OCI-LY7 (cell line): ENCODE data around the gene TTC39A. TPM values are rescaled to one million over a fixed set of nuclear protein-coding genes. Genes with fewer than 3 reads are reported as not detected.

Experiments used
- BruUV-seq: library from RNA; stranded (reverse); fragments of 400-500 nt; replicated peaks from 2 replicates; lab custom pipeline; 2021; lab: Mats Ljungman, UMichigan
- CTCF ChIA-PET: fragments of 300-600 bp; sonication (Branson Sonifier 250); formaldehyde crosslinking; loops from one replicate; lab custom pipeline; 2022; ENCODE audit warnings: antibody characterized with exemption; ENCODE audit not compliant: unreplicated experiment; lab: Charles Lee
- POLR2A ChIA-PET: fragments of 300-600 bp; sonication (Branson Sonifier 250); formaldehyde crosslinking; loops from one replicate; lab custom pipeline; 2022; ENCODE audit warnings: antibody characterized with exemption; lab: Charles Lee
- DNase-seq: peaks from one replicate; pipeline ENCODE4 v3.0.0-alpha.2; 2015; ENCODE audit warnings: low spot score
- H2AFZ ChIP-seq: fragments of 200-600 bp; sonication (generic), shearing (Covaris generic); 2 replicates; pipeline ENCODE4 v1.6.1; 2014; ENCODE audit warnings: mild to moderate bottlenecking, antibody characterized with exemption, low read length, moderate library complexity
- H3K27ac ChIP-seq: fragments of 200-600 bp; sonication (generic); 2 replicates; pipeline ENCODE4 v1.5.1; 2014; ENCODE audit warnings: mixed run types, low read depth, mild to moderate bottlenecking, moderate library complexity, low read length, inconsistent platforms; ENCODE audit not compliant: poor library complexity, severe bottlenecking
- H3K36me3 ChIP-seq: fragments of 200-600 bp; sonication (generic); 2 replicates; pipeline ENCODE4 v1.6.1; 2014; ENCODE audit warnings: mild to moderate bottlenecking, antibody characterized with exemption, low read length, moderate library complexity, mixed read lengths; ENCODE audit not compliant: insufficient read depth
- H3K4me1 ChIP-seq: fragments of 200-600 bp; sonication (generic); 2 replicates; pipeline ENCODE4 v1.5.1; 2014; ENCODE audit warnings: mild to moderate bottlenecking, low read length; ENCODE audit not compliant: insufficient read depth, poor library complexity, severe bottlenecking
- H3K4me2 ChIP-seq: fragments of 200-600 bp; sonication (generic); 2 replicates; pipeline ENCODE4 v1.6.1; 2014; ENCODE audit warnings: mild to moderate bottlenecking, low read length
- H3K4me3 ChIP-seq: fragments of 200-600 bp; sonication (generic); 2 replicates; pipeline ENCODE4 v1.5.1; 2014; ENCODE audit warnings: mild to moderate bottlenecking, low read depth, low read length; ENCODE audit not compliant: poor library complexity, severe bottlenecking
- H3K79me2 ChIP-seq: fragments of 200-600 bp; sonication (generic); 2 replicates; pipeline ENCODE4 v1.6.1; 2016; ENCODE audit warnings: low read depth, mild to moderate bottlenecking, low read length, moderate library complexity, mixed read lengths; ENCODE audit not compliant: insufficient read depth
- H3K9me2 ChIP-seq: fragments of 200-600 bp; sonication (generic); 2 replicates; pipeline ENCODE4 v1.6.1; 2016; ENCODE audit warnings: mild to moderate bottlenecking, low read length, mixed read lengths; ENCODE audit not compliant: insufficient read depth
- H3K9me3 ChIP-seq: fragments of 200-600 bp; sonication (generic); 2 replicates; pipeline ENCODE4 v1.6.1; 2014; ENCODE audit warnings: mild to moderate bottlenecking, mixed run types, low read length, mixed read lengths
- H4K20me1 ChIP-seq: fragments of 200-600 bp; sonication (generic); 2 replicates; pipeline ENCODE4 v1.6.1; 2014; ENCODE audit warnings: mild to moderate bottlenecking, antibody characterized with exemption, low read length, moderate library complexity, mixed read lengths; ENCODE audit not compliant: insufficient read depth
- EZH2phosphoT487 ChIP-seq: fragments of 200-600 bp; sonication (generic); IDR thresholded peaks from 2 replicates; pipeline ENCODE4 v1.6.1; 2018; ENCODE audit warnings: low read depth, borderline replicate concordance, mild to moderate bottlenecking, mixed run types, antibody characterized with exemption, low read length, moderate library complexity, mixed read lengths
- intact Hi-C: fragments of 100-400 bp; cut with micrococcal nuclease; formaldehyde crosslinking; loops from one replicate; pipeline ENCODE4 v1.10.0; 2022; ENCODE audit not compliant: unreplicated experiment
- total RNA-seq, 2 experiments: library from RNA; depleted of rRNA in 1 of 2; stranded (reverse); fragments of >200 nt in 1 of 2; shearing (Covaris generic) in 1 of 2; gene quantifications; 2 replicates each; pipeline ENCODE4 v1.2.3, GENCODE V29; 2014 to 2022
- TF ChIP-seq, protein P1 (sequence below): fragments of 200-600 bp; sonication (generic); conservative IDR thresholded peaks from 2 replicates; pipeline ENCODE4 v1.5.1; 2014; ENCODE audit warnings: mild to moderate bottlenecking, antibody characterized with exemption, low read length, moderate library complexity, mixed read lengths

TTC39A gene
- total RNA-seq, 2 experiments from 2014 or later, result not detected

DNA sequence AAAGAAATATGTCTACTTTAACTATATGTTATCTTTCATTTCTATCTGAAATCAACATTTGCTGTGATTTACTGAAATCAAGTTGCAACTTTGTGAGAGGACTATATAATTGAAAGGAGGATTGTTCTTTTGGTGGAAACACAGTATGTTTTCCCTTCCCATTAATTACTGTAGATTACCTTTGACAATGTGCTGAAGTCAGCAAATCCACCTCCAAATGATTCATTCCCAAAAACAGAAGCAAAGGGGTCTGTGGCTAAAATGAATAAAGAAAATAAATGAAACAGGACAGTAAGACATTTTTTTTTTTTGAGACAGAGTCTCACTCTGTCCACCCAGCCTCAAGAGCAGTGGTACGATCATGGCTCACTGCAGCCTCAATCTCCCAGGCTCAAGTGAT is 35.4 kb upstream of the TTC39A start:
- CTCF ChIA-PET, result no interaction called here
- Histone ChIP-seq H3K4me3 (no peak overlapping the region), H3K79me2 (no peaks in the 10 kb centered on the region), H2AFZ (no peak overlapping the region), H3K27ac (no peak overlapping the region), H3K9me3 (no peaks in the 10 kb centered on the region), H3K9me2 (no peaks in the 10 kb centered on the region), H3K36me3 (peaks cover 51% of the 10 kb centered on the region), H3K4me1 (no peaks in the 10 kb centered on the region), H3K4me2 (no peak overlapping the region), H4K20me1 (no peaks in the 10 kb centered on the region)
- TF ChIP-seq, protein P1, sequence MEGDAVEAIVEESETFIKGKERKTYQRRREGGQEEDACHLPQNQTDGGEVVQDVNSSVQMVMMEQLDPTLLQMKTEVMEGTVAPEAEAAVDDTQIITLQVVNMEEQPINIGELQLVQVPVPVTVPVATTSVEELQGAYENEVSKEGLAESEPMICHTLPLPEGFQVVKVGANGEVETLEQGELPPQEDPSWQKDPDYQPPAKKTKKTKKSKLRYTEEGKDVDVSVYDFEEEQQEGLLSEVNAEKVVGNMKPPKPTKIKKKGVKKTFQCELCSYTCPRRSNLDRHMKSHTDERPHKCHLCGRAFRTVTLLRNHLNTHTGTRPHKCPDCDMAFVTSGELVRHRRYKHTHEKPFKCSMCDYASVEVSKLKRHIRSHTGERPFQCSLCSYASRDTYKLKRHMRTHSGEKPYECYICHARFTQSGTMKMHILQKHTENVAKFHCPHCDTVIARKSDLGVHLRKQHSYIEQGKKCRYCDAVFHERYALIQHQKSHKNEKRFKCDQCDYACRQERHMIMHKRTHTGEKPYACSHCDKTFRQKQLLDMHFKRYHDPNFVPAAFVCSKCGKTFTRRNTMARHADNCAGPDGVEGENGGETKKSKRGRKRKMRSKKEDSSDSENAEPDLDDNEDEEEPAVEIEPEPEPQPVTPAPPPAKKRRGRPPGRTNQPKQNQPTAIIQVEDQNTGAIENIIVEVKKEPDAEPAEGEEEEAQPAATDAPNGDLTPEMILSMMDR, result no peak
- no peak for TF ChIP-seq EZH2phosphoT487
- intact Hi-C loops, result no loop called here
- BruUV-seq, result no TSS peak
- no peak for DNase-seq
- POLR2A ChIA-PET, result no interaction called here

DNA sequence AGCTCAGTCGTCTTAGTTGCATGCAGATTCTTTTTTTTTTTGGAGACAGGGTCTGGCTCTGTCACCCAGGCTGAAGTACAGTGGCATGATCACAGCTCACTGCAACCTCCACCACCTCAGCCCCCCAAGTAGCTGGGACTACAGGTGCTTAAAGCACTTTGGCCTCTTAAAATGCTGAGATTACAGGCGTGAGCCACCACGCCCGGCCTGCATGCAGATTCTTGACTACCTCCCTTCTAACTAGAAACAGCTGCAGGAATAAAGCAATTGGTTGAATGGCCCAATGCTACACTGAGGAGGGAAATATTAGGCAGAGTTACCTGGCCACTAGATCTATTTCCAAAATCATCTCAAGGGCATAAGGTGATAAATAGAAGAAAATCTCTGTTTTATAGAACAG is 29.5 kb upstream of the TTC39A start:
- H3K9me3 ChIP-seq, result no peaks in the 10 kb centered on the region
- no peak overlapping the region for H3K4me2 ChIP-seq
- POLR2A ChIA-PET, result interaction anchor here (0.6 kb wide), 1 partner anchor 9 kb away, joined by 4 read pairs; no protein-coding TSS in a partner anchor
- peaks cover 65% of the 10 kb centered on the region for H3K36me3 ChIP-seq
- no peak for TF ChIP-seq EZH2phosphoT487
- TF ChIP-seq, protein P1, result no peak
- intact Hi-C loops, result no loop called here
- DNase-seq, result no peak
- CTCF ChIA-PET, result no interaction called here
- no peak overlapping the region for H3K27ac ChIP-seq
- no peaks in the 10 kb centered on the region for H3K9me2 ChIP-seq
- H3K4me1 ChIP-seq, result no peaks in the 10 kb centered on the region
- H2AFZ ChIP-seq, result no peak overlapping the region
- BruUV-seq, result no TSS peak
- no peaks in the 10 kb centered on the region for H3K79me2 ChIP-seq
- no peak overlapping the region for H3K4me3 ChIP-seq
- no peaks in the 10 kb centered on the region for H4K20me1 ChIP-seq

DNA sequence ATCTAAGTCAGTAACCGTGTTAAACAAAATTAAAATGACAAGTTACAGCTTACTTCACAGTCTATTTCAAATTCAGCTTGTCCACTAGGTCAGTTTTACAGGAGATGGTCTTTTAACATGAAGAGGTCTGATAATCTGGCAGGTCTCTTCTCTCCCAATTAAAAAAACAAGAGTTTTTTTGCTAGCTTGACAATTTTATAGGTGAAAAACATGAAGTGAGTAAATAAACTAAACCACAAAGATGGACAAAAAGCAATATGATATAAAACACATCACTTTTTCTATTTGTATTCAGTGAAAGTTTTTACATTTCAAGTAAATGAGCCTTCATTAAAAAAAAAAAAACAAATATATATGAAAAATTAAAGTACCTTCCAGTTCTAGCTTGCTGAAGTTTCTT is 25.0 kb upstream of the TTC39A start:
- TF ChIP-seq, protein P1, result no peak
- no peak overlapping the region for H3K27ac ChIP-seq
- no peaks in the 10 kb centered on the region for H3K9me3 ChIP-seq
- no peak overlapping the region for H3K4me2 ChIP-seq
- ChIA-PET POLR2A (no interaction called here), CTCF (no interaction called here)
- H3K4me1 ChIP-seq, result no peaks in the 10 kb centered on the region
- H3K4me3 ChIP-seq, result no peak overlapping the region
- DNase-seq, result no peak
- peaks cover 35% of the 10 kb centered on the region; the same call in 1 of the 2 replicates for H3K36me3 ChIP-seq
- no TSS peak for BruUV-seq
- H3K9me2 ChIP-seq, result 0 out of 2 replicates have a peak, but pooled peaks cover 2% of the 10 kb centered on the region
- intact Hi-C loops, result no loop called here
- H4K20me1 ChIP-seq, result no peaks in the 10 kb centered on the region
- no peaks in the 10 kb centered on the region for H3K79me2 ChIP-seq
- H2AFZ ChIP-seq, result no peak overlapping the region
